Fibroblast of peridontal ligament (primary cell): ENCODE results near the gene SLC16A1.
"Not testable (repeated sequence)": the region's sequence is repeated elsewhere in the genome, so short reads cannot be mapped to it uniquely, and the experiment has no call there.

Experiments used
- DNase-seq: peaks from one replicate; pipeline ENCODE4 v3.0.0-alpha.2; 2010; ENCODE audit errors: extremely low read depth

Gene SLC16A1, protein sequence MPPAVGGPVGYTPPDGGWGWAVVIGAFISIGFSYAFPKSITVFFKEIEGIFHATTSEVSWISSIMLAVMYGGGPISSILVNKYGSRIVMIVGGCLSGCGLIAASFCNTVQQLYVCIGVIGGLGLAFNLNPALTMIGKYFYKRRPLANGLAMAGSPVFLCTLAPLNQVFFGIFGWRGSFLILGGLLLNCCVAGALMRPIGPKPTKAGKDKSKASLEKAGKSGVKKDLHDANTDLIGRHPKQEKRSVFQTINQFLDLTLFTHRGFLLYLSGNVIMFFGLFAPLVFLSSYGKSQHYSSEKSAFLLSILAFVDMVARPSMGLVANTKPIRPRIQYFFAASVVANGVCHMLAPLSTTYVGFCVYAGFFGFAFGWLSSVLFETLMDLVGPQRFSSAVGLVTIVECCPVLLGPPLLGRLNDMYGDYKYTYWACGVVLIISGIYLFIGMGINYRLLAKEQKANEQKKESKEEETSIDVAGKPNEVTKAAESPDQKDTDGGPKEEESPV

DNA sequence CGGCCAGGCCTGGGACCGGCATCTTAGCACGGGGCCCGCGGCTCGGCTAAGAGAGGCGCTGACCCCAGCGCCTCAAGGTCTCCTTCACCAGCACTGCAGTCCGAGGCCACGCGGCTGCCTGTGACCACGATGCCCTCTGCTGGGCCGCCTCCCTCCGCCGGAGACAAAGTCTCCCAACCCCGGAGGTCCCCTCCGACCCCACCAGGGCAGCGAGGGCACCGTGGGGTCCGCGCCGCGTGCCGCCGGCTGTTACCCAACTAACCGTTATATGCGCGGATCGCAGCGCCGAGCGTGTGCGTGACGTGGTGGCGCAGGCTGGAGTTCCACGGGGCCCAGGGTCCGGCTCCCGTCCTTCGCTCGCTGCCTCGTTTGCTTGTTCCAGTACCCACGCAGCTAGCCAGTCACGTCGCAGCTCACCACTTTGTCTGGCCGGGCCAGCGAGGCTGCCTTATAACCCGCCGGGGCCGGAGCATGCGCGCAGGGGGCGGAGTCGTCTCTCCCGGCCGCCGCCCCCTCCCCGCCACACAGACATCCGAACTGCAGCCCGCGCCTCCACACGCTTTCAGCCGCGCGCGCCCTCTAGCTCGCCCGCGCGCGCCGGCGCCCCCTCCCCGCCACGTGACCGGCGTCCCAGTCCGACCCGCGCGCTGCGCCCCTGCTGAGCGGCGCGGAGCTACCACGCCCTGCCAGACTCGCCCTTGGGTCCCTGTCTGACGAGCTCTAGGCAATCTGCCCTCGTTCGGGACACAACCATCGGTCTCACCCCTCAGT is at the start of gene SLC16A1:
Gene SLC16A1, minus strand, starts transcription at position 424 of the 771 bp plus-strand sequence. CDS start 26,888 bp downstream, outside the sequence.
- DNase-seq, result peak; percentile 88

DNA sequence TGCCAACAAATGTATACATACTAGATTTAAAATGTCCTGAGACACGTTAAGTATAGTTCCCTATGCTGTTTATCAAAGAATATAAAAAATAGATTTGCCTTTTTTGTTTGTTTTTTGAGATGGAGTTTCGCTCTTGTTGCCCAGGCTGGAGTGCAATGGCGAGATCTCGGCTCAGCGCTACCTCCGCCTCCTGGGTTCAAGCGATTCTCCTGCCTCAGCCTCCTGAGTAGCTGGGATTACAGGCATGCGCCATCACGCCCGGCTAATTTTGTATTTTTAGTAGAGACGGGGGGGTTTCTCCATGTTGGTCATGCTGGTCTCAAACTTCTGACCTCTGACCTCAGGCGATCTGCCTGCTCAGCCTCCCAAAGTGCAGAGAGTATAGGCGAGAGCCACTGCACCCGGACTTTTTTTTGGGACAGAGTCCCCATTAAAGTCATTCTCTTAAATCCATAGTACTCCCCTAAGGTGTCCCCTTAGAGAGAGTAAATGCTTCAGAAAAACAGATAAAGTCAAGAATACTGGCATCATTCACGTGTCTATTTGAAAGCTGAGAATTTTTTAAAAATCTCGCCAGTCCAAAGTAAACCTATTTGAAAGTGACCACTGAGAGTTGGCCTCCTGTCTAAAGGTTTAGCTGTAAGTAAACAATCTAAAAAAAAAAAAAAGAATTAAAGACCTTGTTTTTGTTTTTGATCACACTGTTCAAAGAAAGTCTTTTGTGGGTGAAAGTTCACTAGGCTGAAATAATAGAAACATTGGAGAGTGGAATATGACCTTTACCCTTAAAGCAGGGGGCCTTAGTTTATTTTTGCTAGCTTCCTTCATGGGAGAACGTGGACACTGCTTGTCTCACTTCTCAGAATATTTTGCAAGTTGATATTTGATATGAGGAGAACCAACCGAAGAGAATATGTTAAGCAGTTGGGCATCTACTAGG is 48.0 kb upstream of the SLC16A1 start:
- no peak for DNase-seq

DNA sequence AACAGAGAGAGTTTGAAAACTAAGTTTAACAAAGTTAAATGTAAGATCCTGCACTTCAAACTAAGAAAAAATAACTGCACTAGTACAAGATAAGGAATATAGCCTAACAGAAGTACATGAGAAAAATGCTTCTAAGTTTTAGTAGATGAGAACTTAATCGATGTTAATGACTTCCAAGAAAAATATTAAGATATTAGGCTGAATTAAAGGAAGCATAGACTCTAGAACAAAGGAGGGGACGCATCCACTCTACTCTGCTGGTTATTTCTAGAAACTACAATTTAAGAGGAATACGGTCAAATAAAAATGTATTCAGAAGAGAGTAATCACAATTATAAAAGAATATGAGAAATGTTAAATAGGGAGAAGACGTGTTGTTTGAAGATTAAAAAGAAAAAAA is 46.3 kb upstream of the SLC16A1 start:
- no peak for DNase-seq

DNA sequence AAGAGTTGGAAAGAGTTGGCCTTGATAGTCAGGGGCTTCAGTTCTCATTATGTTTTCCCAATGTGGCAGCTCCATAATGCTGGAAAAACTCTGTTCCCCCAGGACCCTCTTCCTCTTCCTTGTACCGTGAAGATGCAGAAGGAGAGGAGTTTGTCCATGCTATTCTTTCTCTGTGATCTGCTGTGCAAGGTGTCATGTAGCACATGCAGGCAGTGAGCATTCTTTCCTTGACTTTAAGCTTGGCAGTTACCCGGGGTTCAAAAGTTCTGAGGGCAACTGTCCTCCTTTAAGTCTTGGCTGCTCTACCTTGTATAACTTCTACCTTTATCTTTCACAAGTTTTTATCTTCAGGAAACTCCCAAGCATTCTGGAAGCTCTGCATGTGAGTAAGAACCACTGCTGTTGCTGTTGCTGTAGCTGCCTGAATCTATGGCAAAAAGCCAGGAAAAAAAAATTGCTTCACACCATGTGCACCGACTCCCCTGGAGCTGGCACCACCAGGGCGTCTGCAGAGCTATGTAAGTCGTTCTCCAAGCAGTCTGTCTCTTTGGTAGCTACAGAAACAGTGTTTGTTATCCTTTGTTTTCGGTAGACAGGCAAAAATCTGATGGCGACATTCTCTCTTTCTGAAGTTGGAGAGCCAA is 42.7 kb upstream of the SLC16A1 start:
- peak; percentile 80 for DNase-seq

DNA sequence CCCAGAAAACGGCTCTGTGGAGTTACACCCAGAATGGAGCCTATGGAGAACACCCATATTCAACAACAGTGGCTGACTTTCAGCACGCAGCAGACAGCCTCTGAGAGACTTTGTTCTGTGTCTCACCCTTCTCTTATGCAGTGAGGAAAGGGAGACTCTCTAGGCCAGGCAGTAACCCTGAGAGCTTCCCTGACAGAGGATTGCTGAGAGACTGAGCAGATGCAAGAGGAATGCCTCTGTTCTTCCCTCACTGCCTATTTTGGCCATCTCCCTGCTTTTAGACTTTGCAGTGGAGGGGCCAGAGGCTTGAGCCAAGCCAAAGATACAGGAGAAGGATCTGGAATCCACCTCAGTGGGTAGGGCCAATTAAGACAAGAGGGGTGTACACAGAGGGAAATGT is 41.8 kb upstream of the SLC16A1 start:
- DNase-seq, result no peak

DNA sequence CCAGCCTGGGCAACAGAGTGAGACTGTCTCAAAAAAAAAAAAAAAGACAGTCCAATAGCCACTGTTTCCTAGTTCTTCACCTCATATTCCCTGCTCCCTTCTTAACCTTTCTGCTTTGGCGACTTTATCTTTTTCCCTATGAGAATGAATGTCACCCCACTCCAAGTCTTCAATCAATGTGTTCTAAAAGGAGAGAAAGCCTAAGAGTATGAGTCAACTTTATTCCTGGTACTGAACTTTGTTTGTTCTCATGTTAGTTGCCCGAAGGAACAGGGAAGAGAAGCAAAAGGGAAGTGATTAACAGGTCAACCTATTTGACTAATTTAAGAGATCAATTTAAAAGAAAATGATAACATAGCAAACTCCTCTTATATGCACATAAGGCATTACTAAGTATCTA is 39.9 kb upstream of the SLC16A1 start:
- no peak for DNase-seq

DNA sequence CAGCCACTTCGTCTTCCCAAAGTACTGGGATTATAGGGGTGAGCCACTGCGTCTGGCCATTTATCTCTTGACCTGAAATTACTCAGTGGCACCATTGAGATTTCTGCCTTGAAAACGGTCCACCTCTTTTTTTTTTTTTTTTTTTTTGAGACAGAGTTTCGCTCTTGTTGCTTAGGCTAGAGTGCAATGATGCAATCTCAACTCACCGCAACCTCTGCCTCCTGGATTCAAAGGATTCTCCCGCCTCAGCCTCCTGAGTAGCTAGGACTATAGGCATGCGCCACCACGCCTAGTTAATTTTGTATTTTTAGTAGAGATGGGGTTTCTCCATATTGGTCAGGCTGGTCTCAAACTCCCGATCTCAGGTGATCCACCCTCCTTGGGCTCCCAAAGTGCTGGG is 39.0 kb upstream of the SLC16A1 start:
- DNase-seq, result not testable (repeated sequence)

DNA sequence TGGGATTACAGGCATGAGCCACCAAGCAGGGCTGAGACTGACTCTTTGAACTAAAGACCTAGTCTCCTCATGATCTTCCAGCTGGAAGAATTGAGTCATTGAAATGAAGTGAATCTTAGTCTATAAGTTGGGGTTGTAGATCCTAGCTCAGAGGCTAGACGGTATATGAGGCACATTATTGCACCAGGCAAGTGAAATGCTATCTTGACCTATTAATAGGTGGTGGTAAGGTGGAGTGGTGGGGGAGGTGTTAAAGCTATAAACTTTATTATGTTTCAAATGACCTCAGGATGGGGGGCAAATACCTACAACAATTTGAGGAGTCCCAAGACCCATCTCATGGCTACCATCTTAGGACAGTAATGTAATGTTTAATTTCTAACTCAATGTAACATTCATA is 36.8 kb upstream of the SLC16A1 start:
- DNase-seq, result no peak

DNA sequence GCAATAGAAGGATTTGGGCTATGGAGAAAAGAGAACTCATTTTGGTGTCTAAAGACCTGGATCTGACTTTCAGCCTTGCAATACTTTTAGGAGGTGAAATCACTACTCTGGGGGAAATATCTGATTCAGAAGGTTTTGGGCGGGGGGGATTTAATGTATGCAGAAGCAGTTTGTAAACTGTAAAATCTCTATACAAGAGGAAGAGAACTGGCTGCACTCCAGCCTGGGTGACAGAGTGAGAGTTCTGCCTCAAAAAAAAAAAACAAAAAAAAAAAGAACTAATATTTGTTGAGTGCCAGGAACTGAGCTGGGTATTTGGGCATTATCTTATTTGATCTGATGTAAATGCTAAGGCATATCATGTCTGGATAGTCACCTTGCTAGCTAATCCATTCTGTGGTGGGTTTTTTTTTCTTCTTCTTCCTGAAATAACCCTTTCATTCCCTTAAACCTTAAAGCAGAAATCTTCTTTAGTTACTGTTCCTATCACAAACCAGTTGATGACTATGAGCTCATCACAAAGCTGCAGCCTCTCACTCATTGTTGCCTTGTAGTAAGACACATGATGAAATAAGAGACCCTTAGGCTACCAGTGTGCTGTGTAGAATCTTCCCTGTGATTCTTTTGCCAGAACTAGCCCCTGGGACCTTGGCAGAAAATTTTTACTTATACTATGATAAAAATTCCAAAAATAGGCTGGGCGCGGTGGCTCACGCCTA is 35.6 kb upstream of the SLC16A1 start:
- peak; percentile 7 for DNase-seq

DNA sequence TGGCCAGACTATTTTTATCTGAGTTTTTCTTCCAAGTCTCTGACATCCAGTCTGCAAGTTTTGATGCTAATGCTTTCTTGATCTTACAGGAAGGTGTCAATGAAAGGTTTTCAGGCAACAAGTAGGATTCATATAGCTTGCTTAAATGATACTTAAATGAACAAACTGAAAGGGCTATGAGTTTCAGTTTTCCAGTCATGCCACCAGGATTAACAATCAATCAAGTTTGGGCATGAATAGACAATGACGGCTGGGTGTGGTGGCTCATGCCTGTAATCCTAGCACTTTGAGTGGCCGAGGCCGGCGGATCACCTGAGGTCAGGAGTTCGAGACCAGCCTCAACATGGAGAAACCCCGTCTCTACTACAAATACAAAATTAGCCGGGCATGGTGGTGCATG is 34.3 kb upstream of the SLC16A1 start:
- DNase-seq, result no peak

DNA sequence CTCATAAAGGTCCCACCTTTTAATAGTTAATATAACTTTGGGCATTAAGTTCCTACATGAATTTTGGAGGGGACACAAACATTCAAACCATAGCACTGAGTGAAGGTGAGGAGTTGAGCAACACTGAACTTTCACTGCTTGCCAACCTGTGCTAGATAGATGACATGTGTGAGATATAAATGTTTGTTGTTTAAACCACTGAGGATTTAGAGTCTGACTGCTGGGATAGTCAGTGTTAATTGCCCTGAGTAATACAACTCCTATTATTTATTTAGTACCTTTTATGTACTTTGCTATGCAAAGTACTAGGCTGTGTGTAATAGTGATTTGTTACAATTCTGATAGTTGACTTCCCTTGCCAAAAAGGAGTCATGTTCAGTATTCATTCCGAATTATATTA is 32.4 kb upstream of the SLC16A1 start:
- DNase-seq, result no peak

DNA sequence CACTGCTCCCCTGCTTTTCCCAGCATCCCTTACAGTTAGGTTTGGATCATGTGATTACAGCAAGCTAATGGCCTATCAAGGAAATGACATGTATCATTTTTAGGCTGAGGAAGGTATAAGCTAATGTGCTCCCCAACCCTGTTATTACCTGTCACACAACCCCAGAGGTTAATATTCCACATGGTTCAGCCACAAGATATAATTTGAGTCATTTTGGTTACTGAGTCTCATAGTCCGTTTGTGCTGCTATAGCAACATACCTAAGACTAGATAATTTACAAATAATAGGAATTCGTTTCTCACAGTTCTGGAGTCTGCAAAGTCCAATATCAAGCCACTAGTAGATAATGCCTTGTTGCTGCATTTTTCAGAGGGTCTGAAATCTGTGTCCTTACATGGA is 29.1 kb upstream of the SLC16A1 start:
- DNase-seq, result no peak

DNA sequence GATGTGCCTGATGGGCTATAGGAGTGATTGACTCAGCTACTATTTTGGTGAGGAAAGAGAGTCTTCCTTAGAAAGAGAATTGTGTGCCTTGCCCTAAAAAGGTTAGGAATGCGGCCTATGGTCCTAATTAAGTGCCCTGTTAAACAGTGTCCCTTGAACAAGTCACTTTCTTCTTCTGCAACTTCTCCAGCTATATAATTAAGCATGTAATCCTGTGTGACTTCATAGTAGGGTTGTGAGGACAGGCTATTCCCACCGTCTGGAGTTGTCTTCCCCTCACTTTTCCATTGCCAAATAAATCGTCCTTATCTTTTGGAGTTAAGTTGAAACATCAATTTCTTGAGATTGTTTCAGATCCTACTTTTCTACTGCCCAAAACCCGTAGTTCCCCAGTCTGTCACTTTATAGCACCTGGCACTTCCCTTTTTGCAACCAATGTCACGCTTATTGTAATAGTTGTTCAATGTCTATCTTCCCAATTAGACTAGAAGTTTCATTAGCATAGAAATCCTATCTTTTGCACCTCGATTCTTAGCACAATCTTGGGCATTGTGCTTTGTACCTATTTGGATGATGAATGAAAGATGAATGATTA is 27.6 kb upstream of the SLC16A1 start:
- no peak for DNase-seq

DNA sequence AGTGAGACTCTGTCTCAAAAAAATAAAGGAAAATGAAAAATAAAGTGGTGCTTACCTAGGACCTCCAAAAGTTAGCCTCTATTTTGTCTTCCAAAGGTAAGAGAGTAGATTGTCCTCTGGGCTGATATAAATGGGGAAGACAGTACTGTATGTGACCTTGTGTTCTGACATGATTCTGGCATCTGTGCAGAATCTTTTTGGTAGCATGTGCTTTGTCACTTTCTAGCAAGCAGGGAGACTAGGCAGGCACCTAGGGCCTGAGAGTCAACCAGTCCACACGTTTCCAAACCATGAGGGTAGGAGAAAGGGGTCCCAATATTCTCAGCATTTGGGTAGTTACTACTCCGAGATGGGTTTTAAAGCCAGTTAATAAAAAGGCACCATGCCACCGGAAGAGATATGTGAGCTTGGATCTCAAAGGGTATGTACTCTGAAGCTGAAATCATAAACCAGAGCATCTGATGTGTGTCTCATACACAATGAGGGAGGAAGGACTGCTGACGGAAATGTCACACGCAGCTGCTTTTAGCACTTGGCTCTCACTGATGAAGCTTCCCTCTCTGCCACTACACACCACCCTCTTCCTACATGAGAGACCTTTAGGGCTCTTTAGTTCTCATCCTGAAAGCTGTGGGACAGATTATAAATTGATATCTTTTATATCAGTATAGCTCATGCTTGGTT is 27.0 kb upstream of the SLC16A1 start:
- no peak for DNase-seq

DNA sequence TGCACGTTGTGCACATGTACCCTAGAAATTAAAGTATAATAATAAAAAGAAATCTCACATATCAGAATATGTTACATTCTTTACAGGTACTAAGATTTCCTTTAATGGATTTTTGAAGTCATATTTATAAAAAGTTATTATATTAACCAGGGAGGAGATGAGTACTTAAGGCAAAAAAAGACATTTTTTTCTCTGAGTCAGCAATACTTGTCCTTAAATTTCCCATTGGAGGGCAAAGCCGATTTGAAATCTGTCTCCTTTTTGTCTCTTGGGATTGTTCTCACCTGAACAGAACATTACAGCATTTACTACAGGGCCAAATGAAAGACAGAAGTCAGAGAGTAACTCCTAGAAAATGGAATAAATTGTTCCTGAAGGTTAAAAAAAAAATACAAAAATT is 26.3 kb upstream of the SLC16A1 start:
- DNase-seq, result no peak

DNA sequence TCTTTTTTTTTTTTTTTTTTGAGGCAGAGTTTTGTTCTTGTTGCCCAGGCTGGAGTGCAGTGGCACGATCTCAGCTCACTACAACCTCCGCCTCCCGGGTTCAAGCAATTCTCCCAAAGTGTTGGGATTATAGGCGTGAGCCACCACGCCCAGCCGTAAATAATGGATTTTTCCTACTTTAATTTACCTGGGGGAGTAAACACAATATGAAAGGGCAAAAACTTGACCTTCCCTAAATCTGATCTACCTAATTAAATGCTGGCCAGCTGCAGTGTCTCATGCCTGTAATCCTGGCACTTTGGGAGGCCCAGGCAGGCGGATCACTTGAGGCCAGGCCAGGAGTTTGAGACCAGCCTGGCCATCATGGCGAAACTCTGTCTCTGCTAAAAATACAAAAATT is 25.8 kb upstream of the SLC16A1 start:
- DNase-seq, result not testable (repeated sequence)

DNA sequence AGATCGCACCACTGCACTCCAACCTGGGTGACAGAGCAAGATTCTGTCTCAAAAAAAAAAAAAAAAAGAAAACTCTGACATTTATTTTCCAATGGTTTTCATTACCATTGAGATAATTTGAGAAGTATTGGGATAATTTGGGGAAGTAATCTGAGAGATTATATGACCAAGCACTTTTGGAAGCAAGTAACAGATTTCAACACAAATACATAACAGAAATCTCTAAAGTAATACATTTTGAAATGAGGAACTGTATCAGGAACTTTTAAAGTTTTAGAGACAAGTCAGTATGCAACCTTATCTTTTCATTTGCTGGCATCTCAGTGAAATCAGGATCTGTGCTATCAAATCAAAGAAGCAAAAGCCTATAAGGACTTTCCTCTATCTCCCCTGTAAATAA is 25.4 kb upstream of the SLC16A1 start:
- no peak for DNase-seq

DNA sequence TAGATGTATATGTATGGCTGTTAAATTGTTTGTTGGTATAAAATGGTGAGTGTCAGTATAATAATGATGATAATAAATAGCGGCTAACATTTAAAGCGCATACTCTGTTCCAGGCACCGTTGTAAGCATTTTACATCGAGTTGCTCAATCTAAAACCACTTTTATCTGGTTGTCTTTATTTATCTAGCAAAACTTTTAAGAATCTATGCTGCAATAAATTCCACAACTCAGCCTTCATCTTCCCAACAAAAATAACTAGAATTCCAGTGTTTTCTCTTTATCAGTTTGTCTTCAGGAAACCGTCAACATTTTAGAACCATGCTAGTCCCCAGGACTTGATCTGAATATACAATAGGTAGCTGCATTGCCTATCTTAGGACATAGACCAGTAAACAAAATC is 19.3 kb upstream of the SLC16A1 start:
- no peak for DNase-seq

DNA sequence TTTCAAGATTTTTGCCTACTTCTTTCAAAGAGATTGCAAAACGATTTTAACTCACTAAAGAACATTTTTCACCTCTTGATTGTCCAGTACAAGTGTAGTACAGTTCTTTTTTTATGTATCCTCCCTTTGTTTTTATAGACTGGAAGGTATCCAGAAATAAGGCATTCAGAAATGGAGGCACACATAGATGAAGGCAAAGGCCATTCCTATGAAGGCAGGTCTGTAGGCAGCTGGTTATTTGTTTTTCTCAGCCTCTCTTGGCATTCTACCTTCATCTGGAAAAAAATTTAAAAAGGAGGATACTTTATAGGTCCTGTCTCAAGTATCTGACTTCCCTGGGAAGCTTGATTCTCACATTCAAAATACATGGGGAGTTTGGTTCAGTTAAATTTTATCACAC is 18.6 kb upstream of the SLC16A1 start:
- no peak for DNase-seq

DNA sequence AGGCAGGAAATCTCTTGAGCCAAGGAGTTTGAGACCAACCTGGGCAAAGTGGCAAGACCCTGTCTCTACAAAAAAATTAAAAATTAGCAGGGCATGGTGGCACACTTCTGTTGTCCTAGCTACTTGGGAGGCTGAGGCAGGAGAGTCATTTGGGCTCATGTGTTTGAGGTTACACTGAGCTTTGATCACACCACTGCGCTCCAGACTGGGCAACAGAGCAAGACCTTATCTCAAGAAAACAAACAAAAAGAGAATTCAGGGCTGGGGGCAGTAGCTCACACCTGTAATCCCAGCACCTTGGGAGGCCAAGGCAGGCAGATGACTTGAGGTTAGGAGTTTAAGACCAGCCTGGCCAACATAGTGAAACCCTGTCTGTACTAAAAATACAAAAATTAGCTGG is 17.8 kb upstream of the SLC16A1 start:
- DNase-seq, result no peak
